NCI-H1417 treated with DMSO at 0.1 percent for 48 hours (cell line): ENCODE results near the gene HOXD4.

Experiments
- DNase-seq: peaks from one replicate; lab custom pipeline; 2025; lab: John Stamatoyannopoulos, UW

HOXD4 gene

GRCh38 chr2:176170602-176171305 lies 19.4 kb downstream of the HOXD4 start:
- no peak for DNase-seq

- no peak for DNase-seq
Measured at GRCh38 chr2:176171351-176172006, 20.1 kb downstream of the HOXD4 start.

GRCh38 chr2:176172007-176172894 lies 20.9 kb downstream of the HOXD4 start:
- DNase-seq = no peak

GRCh38 chr2:176172895-176173566 lies 21.7 kb downstream of the HOXD4 start:
- no peak for DNase-seq

- no peak for DNase-seq
Measured at GRCh38 chr2:176173567-176174381, 22.4 kb downstream of the HOXD4 start.

- no peak for DNase-seq
Measured at GRCh38 chr2:176174382-176174823, 23.1 kb downstream of the HOXD4 start.

GRCh38 chr2:176174824-176175708 lies 23.7 kb downstream of the HOXD4 start:
- no peak for DNase-seq

- no peak for DNase-seq
Measured at GRCh38 chr2:176175709-176176607, 24.6 kb downstream of the HOXD4 start.

GRCh38 chr2:176177580-176178037 lies 26.3 kb downstream of the HOXD4 start:
- DNase-seq = no peak

- peak; percentile 63 for DNase-seq
Measured at GRCh38 chr2:176178038-176178756, 26.8 kb downstream of the HOXD4 start.

GRCh38 chr2:176178757-176179295 lies 27.5 kb downstream of the HOXD4 start:
- no peak for DNase-seq

- DNase-seq = no peak
Measured at GRCh38 chr2:176181551-176181950, 30.2 kb downstream of the HOXD4 start.

- DNase-seq = no peak
Measured at GRCh38 chr2:176182671-176183070, 31.3 kb downstream of the HOXD4 start.

- no peak for DNase-seq
Measured at GRCh38 chr2:176184749-176185148, 33.4 kb downstream of the HOXD4 start.

- DNase-seq = no peak
Measured at GRCh38 chr2:176186024-176186423, 34.7 kb downstream of the HOXD4 start.

- DNase-seq = no peak
Measured at GRCh38 chr2:176187200-176187898, 36.0 kb downstream of the HOXD4 start.
